SK-N-SH treated with all-trans-retinoic acid at 6 μM for 48 hours (cell line): ENCODE data around the gene KLHL20.
"Not testable (repeated sequence)": the region's sequence is repeated elsewhere in the genome, so short reads cannot be mapped to it uniquely, and the experiment has no call there.

ENCODE experiments used
- ATAC-seq: fragments of 200-7000 bp; cut with Tn5 transposase; 3 replicates; pipeline ENCODE4 v1.9.1; 2020; ENCODE audit warnings: mild to moderate bottlenecking, moderate library complexity
- ARNTL ChIP-seq: fragments of 450-650 bp; formaldehyde crosslinking; IDR thresholded peaks from 2 replicates; pipeline ENCODE4 v1.5.0; 2020; ENCODE audit warnings: low read depth, mild to moderate bottlenecking, moderate library complexity, borderline replicate concordance
- BACH2 ChIP-seq: fragments of 250-450 bp; sonication (Bioruptor Pico); IDR thresholded peaks from 2 replicates; pipeline ENCODE4 v1.9.0; 2021; ENCODE audit warnings: mild to moderate bottlenecking, borderline replicate concordance
- CREB5 ChIP-seq: fragments of 250-450 bp; sonication (Bioruptor Pico); IDR thresholded peaks from 2 replicates; pipeline ENCODE4 v1.5.1; 2020; ENCODE audit warnings: low read depth, mild to moderate bottlenecking, moderate library complexity
- CSDC2 ChIP-seq: fragments of 250-450 bp; sonication (Bioruptor Pico); IDR thresholded peaks from 2 replicates; pipeline ENCODE4 v1.5.0; 2020; ENCODE audit warnings: mild to moderate bottlenecking, moderate library complexity
- CSRNP3 ChIP-seq: fragments of 250-450 bp; sonication (Bioruptor Pico); IDR thresholded peaks from 2 replicates; pipeline ENCODE4 v1.5.1; 2021; ENCODE audit warnings: mild to moderate bottlenecking, moderate library complexity
- ESRRG ChIP-seq: fragments of 250-450 bp; sonication (Bioruptor Pico); IDR thresholded peaks from 2 replicates; pipeline ENCODE4 v1.6.1; 2021; ENCODE audit warnings: mild to moderate bottlenecking
- GLIS3 ChIP-seq: fragments of 250-450 bp; sonication (Bioruptor Pico); IDR thresholded peaks from 2 replicates; pipeline ENCODE4 v1.5.0; 2020; ENCODE audit warnings: mild to moderate bottlenecking, moderate library complexity
- ISL1 ChIP-seq: fragments of 250-450 bp; sonication (Bioruptor Pico); IDR thresholded peaks from 2 replicates; pipeline ENCODE4 v2.1.2; 2022; ENCODE audit warnings: mild to moderate bottlenecking, moderate library complexity
- PATZ1 ChIP-seq: fragments of 250-450 bp; sonication (Bioruptor Pico); IDR thresholded peaks from 2 replicates; pipeline ENCODE4 v1.8.0; 2020; ENCODE audit warnings: mild to moderate bottlenecking, moderate library complexity, borderline replicate concordance
- POU6F1 ChIP-seq: fragments of 250-450 bp; sonication (Bioruptor Pico); IDR thresholded peaks from 2 replicates; pipeline ENCODE4 v1.8.0; 2021; ENCODE audit warnings: low read depth, mild to moderate bottlenecking, moderate library complexity, borderline replicate concordance
- PPARA ChIP-seq: fragments of 250-450 bp; sonication (Bioruptor Pico); IDR thresholded peaks from 2 replicates; pipeline ENCODE4 v1.5.0; 2020; ENCODE audit warnings: mild to moderate bottlenecking, borderline replicate concordance
- TCF4 ChIP-seq: fragments of 250-450 bp; sonication (Bioruptor Pico); IDR thresholded peaks from 2 replicates; pipeline ENCODE4 v1.8.0; 2021; ENCODE audit warnings: mild to moderate bottlenecking, moderate library complexity, borderline replicate concordance
- ZC3H10 ChIP-seq: fragments of 250-450 bp; sonication (Bioruptor Pico); IDR thresholded peaks from 2 replicates; pipeline ENCODE4 v1.5.1; 2021; ENCODE audit warnings: mild to moderate bottlenecking, moderate library complexity
- ZNF565 ChIP-seq: fragments of 450-650 bp; formaldehyde crosslinking; conservative IDR thresholded peaks from 2 replicates; pipeline ENCODE4 v1.5.0; 2020; ENCODE audit warnings: low read depth, mild to moderate bottlenecking, moderate library complexity
- ZNF70 ChIP-seq: fragments of 450-650 bp; formaldehyde crosslinking; IDR thresholded peaks from 2 replicates; pipeline ENCODE4 v1.5.0; 2020; ENCODE audit warnings: mild to moderate bottlenecking, moderate library complexity
- ZNF8 ChIP-seq: fragments of 450-650 bp; formaldehyde crosslinking; IDR thresholded peaks from 2 replicates; pipeline ENCODE4 v1.5.0; 2020; ENCODE audit warnings: mild to moderate bottlenecking, moderate library complexity

KLHL20 gene

GRCh38 chr1:173682184-173682583, 32.6 kb upstream of the KLHL20 start (continued):
- no peak for TF ChIP-seq PATZ1 (CRISPR knock-in tag)

- not testable (repeated sequence) for ATAC-seq
Measured at GRCh38 chr1:173683838-173684237, 30.9 kb upstream of the KLHL20 start.

- ATAC-seq, result not testable (repeated sequence)
Measured at GRCh38 chr1:173685121-173685520, 29.7 kb upstream of the KLHL20 start.

GRCh38 chr1:173688300-173688699, 26.5 kb upstream of the KLHL20 start:
- ATAC-seq, result no peak
- TF ChIP-seq TCF4 (CRISPR knock-in tag), result no peak
- no peak for TF ChIP-seq CSRNP3

GRCh38 chr1:173693238-173693637, 21.5 kb upstream of the KLHL20 start:
- no peak for ATAC-seq
- TF ChIP-seq PATZ1 (CRISPR knock-in tag) (no peak), ZNF565 (CRISPR knock-in tag) (no peak)

- not testable (repeated sequence) for ATAC-seq
Measured at GRCh38 chr1:173701299-173701698, 13.5 kb upstream of the KLHL20 start.

GRCh38 chr1:173702736-173703135, 12.0 kb upstream of the KLHL20 start:
- ATAC-seq, result no peak
- TF ChIP-seq ISL1 (CRISPR knock-in tag), result no peak
- TF ChIP-seq CREB5 (CRISPR knock-in tag), result no peak
- TF ChIP-seq ZNF70 (CRISPR knock-in tag), result no peak
- TF ChIP-seq PPARA (CRISPR knock-in tag), result no peak
- TF ChIP-seq ZC3H10 (CRISPR knock-in tag), result no peak
- TF ChIP-seq TCF4 (CRISPR knock-in tag), result no peak
- no peak for TF ChIP-seq ESRRG
- TF ChIP-seq ZNF8, result no peak
- no peak for TF ChIP-seq PATZ1 (CRISPR knock-in tag)
- TF ChIP-seq CSRNP3, result no peak
- no peak for TF ChIP-seq POU6F1
- no peak for TF ChIP-seq CSDC2
- TF ChIP-seq ARNTL (CRISPR knock-in tag), result no peak
- no peak for TF ChIP-seq GLIS3 (CRISPR knock-in tag)
- TF ChIP-seq BACH2 (CRISPR knock-in tag), result no peak
